ENCODE data around the gene CYTH3. TPM values are rescaled to one million over a fixed set of nuclear protein-coding genes. Genes with fewer than 3 reads are reported as not detected.

Gene CYTH3
- total and polyA plus RNA-seq, 2 donors (not counting 3 experiments of a cell fraction or from before 2014, with no cell fraction given), result 8.6 to 11.2 TPM

DNA sequence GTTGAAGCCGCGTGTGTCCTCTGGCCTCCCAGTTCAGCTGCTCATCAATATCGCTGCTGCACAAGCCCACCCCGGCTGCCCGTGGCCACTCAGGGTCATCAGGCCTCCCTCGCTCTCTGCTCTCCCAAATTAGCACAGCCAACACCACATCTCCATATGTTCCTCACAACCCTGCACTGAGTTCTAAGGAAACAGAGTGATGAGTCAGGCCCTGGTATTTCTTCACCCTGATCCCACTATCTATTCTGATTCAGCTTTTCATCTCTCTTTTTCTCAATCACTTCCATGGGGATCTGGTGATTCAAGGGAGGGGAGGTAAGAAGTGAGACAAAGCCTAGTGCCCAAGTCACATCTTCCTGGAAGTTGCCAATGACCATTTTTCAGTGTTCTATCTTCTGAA lies 23.8 kb downstream of the CYTH3 start:
- no peaks in the 10 kb centered on the region for H3K79me2 ChIP-seq (ENCODE audit: control insufficient read depth, insufficient read depth, low read length)
- DNase-seq (ENCODE audit: low read depth, low spot score) (no peak), FAIRE-seq (no peak)
- CTCF ChIA-PET, result interaction anchor here (0.6 to 1.6 kb wide), 5 partner anchors 8 to 251 kb away, joined by 3 to 9 read pairs (median 3); no protein-coding TSS in a partner anchor
- H3K27me3 ChIP-seq (ENCODE audit: control insufficient read depth in 2 of 2, insufficient read depth in 2 of 2, low read length in 2 of 2), result no peaks in the 10 kb centered on the region
- BruUV-seq (replicated peaks), result no TSS peak
- POLR2A ChIA-PET, result interaction anchor here (1.0 kb wide), 1 partner anchor 384 kb away, joined by 3 read pairs; no protein-coding TSS in a partner anchor
- H4K20me1 ChIP-seq (replicated peaks; ENCODE audit: control insufficient read depth, extremely low read depth, insufficient read depth, low read length), result no peaks in the 10 kb centered on the region
- intact Hi-C loops (cut with micrococcal nuclease) (no loop called here), dilution Hi-C loops (cut with MboI; ENCODE audit: extremely low pct_ligation_motif_present, low sequenced_read_pairs) (no loop called here)
- no peaks in the 10 kb centered on the region for H3K9me3 ChIP-seq (replicated peaks; ENCODE audit: control insufficient read depth, insufficient read depth, low read length)
- no peak overlapping the region for H3K27ac ChIP-seq (ENCODE audit: insufficient read depth, low read depth, low read length)
- TF ChIP-seq FOS (IDR thresholded peaks at IDR 0.05; ENCODE audit: borderline replicate concordance, insufficient read depth, low read length) (peak; percentile 42), GATA2 (IDR thresholded peaks at IDR 0.05; ENCODE audit: insufficient read depth, insufficient read length, low read depth, low read length) (no peak)
- H3K4me2 ChIP-seq (ENCODE audit: insufficient read depth, low read length), result no peak overlapping the region
- no peak overlapping the region for H3K9ac ChIP-seq (replicated peaks; ENCODE audit: extremely low read depth, insufficient read depth, low read length)
- no peak overlapping the region for H2AFZ ChIP-seq (ENCODE audit: low read depth, low read length)
- peaks cover 18% of the 10 kb centered on the region for H3K4me1 ChIP-seq (ENCODE audit: control insufficient read depth, extremely low read depth, insufficient read depth, low read length)
- H3K4me3 ChIP-seq (replicated peaks in 1 of 3; ENCODE audit: insufficient read depth in 1 of 3, low read depth in 1 of 3, low read length in 3 of 3), result no peak overlapping the region
- H3K36me3 ChIP-seq (ENCODE audit: control insufficient read depth in 2 of 2, extremely low read depth in 1 of 2, insufficient read depth in 2 of 2, low read length in 2 of 2), result no peaks in the 10 kb centered on the region
- no peaks in the 10 kb centered on the region for H3K9me1 ChIP-seq (replicated peaks; ENCODE audit: control insufficient read depth, extremely low read depth, insufficient read depth, low read length)

DNA sequence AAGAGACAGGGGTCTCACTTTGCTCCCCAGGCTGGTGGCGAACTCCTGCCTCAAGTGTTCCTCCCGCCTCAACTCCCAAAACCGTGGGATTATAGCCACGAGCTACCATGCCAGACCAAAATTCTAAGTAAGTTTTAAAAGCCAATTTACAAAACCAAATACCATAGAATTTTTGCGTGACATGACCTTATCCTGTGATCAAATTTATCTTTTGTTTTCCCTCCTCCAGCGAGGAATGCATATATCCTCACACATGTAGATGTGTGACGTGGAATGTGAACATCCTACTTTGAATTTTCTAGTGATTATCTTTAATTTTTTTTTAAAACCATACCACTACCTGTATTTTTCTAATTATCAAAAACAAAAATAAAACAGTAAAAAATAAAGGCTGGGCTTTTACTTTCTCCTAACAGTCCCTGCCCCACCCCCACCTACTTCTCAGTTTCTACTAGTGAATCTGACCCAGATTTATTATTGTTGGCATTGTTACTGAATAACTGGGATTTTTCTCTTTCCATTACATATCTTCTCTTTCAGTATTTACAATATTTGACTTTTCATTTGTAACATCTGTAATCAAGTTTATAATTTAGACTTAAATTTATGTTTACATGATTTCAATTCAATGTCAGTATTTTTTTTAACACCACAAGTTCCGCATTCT lies 26.0 kb downstream of the CYTH3 start:
- Histone ChIP-seq H3K4me1 (ENCODE audit: control insufficient read depth, extremely low read depth, insufficient read depth, low read length) (peaks cover 5% of the 10 kb centered on the region), H3K79me2 (ENCODE audit: control insufficient read depth, insufficient read depth, low read length) (no peaks in the 10 kb centered on the region), H2AFZ (ENCODE audit: low read depth, low read length) (no peak overlapping the region), H3K27me3 (ENCODE audit: control insufficient read depth in 2 of 2, insufficient read depth in 2 of 2, low read length in 2 of 2) (no peaks in the 10 kb centered on the region), H3K27ac (ENCODE audit: insufficient read depth, low read depth, low read length) (no peak overlapping the region), H3K36me3 (ENCODE audit: control insufficient read depth in 2 of 2, extremely low read depth in 1 of 2, insufficient read depth in 2 of 2, low read length in 2 of 2) (no peaks in the 10 kb centered on the region), H3K9me3 (replicated peaks; ENCODE audit: control insufficient read depth, insufficient read depth, low read length) (no peaks in the 10 kb centered on the region), H3K9me1 (replicated peaks; ENCODE audit: control insufficient read depth, extremely low read depth, insufficient read depth, low read length) (no peaks in the 10 kb centered on the region), H3K9ac (replicated peaks; ENCODE audit: extremely low read depth, insufficient read depth, low read length) (no peak overlapping the region), H3K4me3 (replicated peaks in 1 of 3; ENCODE audit: insufficient read depth in 1 of 3, low read depth in 1 of 3, low read length in 3 of 3) (no peak overlapping the region), H4K20me1 (replicated peaks; ENCODE audit: control insufficient read depth, extremely low read depth, insufficient read depth, low read length) (no peaks in the 10 kb centered on the region), H3K4me2 (ENCODE audit: insufficient read depth, low read length) (peak overlapping the region; percentile 38)
- DNase-seq (ENCODE audit: low read depth, low spot score) (peak; percentile 50), FAIRE-seq (no peak)
- intact Hi-C loops (cut with micrococcal nuclease) (no loop called here), dilution Hi-C loops (cut with MboI; ENCODE audit: extremely low pct_ligation_motif_present, low sequenced_read_pairs) (no loop called here)
- ChIA-PET CTCF (interaction anchor here (1.4 to 1.5 kb wide), 3 partner anchors 16 to 86 kb away, joined by 3 to 7 read pairs (median 4); no protein-coding TSS in a partner anchor), POLR2A (no interaction called here)
- no peak for TF ChIP-seq POLR2AphosphoS5 (IDR thresholded peaks at IDR 0.05; ENCODE audit: insufficient read depth, low read depth, low read length)
- no peak for TF ChIP-seq FOS (IDR thresholded peaks at IDR 0.05; ENCODE audit: borderline replicate concordance, insufficient read depth, low read length)
- TF ChIP-seq MYC (IDR thresholded peaks at IDR 0.05; ENCODE audit: low read depth, low read length), result no peak
- TF ChIP-seq, protein P1, sequence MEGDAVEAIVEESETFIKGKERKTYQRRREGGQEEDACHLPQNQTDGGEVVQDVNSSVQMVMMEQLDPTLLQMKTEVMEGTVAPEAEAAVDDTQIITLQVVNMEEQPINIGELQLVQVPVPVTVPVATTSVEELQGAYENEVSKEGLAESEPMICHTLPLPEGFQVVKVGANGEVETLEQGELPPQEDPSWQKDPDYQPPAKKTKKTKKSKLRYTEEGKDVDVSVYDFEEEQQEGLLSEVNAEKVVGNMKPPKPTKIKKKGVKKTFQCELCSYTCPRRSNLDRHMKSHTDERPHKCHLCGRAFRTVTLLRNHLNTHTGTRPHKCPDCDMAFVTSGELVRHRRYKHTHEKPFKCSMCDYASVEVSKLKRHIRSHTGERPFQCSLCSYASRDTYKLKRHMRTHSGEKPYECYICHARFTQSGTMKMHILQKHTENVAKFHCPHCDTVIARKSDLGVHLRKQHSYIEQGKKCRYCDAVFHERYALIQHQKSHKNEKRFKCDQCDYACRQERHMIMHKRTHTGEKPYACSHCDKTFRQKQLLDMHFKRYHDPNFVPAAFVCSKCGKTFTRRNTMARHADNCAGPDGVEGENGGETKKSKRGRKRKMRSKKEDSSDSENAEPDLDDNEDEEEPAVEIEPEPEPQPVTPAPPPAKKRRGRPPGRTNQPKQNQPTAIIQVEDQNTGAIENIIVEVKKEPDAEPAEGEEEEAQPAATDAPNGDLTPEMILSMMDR (IDR thresholded peaks at IDR 0.05; ENCODE audit: extremely low read depth in 1 of 2, insufficient read depth in 1 of 2, low read depth in 1 of 2, low read length in 2 of 2), result no peak
- TF ChIP-seq JUN (IDR thresholded peaks at IDR 0.05; ENCODE audit: borderline replicate concordance, insufficient read depth, insufficient read length, low read depth), result no peak
- no peak for TF ChIP-seq EZH2 (IDR thresholded peaks at IDR 0.05; ENCODE audit: borderline replicate concordance, low read depth, low read length, severe bottlenecking)
- TF ChIP-seq, protein P2, sequence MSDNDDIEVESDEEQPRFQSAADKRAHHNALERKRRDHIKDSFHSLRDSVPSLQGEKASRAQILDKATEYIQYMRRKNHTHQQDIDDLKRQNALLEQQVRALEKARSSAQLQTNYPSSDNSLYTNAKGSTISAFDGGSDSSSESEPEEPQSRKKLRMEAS (IDR thresholded peaks at IDR 0.05; ENCODE audit: insufficient read depth, insufficient read length), result no peak
- TF ChIP-seq POLR2A (IDR thresholded peaks at IDR 0.05; ENCODE audit: low read depth, low read length), result no peak
- no peak for TF ChIP-seq GATA2 (IDR thresholded peaks at IDR 0.05; ENCODE audit: insufficient read depth, insufficient read length, low read depth, low read length)
- no TSS peak for BruUV-seq (replicated peaks)

Measured in endothelial cell of umbilical vein (primary cell).